ENCODE measurements around the gene LMX1B.

LMX1B gene

GRCh38 chr9:126623667-126624478 is 10.1 kb downstream of the LMX1B start:
- Histone ChIP-seq H3K9me3 (ENCODE audit: control insufficient read depth in 1 of 2, low read length in 2 of 2) (no peaks in the 10 kb centered on the region), H3K27me3 (ENCODE audit: control insufficient read depth in 1 of 2, insufficient read depth in 2 of 2, low read length in 2 of 2) (peaks cover 84 to 99% of the 10 kb centered on the region in 2 donors), H3K36me3 (ENCODE audit: control insufficient read depth in 1 of 2, insufficient read depth in 2 of 2, low read length in 2 of 2) (no peaks in the 10 kb centered on the region), H3K4me3 (ENCODE audit: low read depth in 1 of 2, low read length in 2 of 2) (no peak overlapping the region), H3K4me1 (ENCODE audit: control insufficient read depth in 1 of 2, insufficient read depth in 2 of 2, low read length in 2 of 2) (peaks cover 0 to 6% of the 10 kb centered on the region in 2 donors), H3K9ac (ENCODE audit: low read depth in 1 of 2, low read length in 2 of 2) (no peak overlapping the region), H3K27ac (ENCODE audit: low read depth, low read length) (no peak overlapping the region)

- Histone ChIP-seq H3K4me3 (ENCODE audit: low read depth in 1 of 2, low read length in 2 of 2) (no peak overlapping the region), H3K9me3 (ENCODE audit: control insufficient read depth in 1 of 2, low read length in 2 of 2) (no peaks in the 10 kb centered on the region), H3K27me3 (ENCODE audit: control insufficient read depth in 1 of 2, insufficient read depth in 2 of 2, low read length in 2 of 2) (peaks cover 84 to 99% of the 10 kb centered on the region in 2 donors), H3K27ac (ENCODE audit: low read depth, low read length) (no peak overlapping the region), H3K4me1 (ENCODE audit: control insufficient read depth in 1 of 2, insufficient read depth in 2 of 2, low read length in 2 of 2) (peaks cover 0 to 6% of the 10 kb centered on the region in 2 donors), H3K9ac (ENCODE audit: low read depth in 1 of 2, low read length in 2 of 2) (no peak overlapping the region), H3K36me3 (ENCODE audit: control insufficient read depth in 1 of 2, insufficient read depth in 2 of 2, low read length in 2 of 2) (no peaks in the 10 kb centered on the region)
Observed at GRCh38 chr9:126624479-126624826, 10.7 kb downstream of the LMX1B start.

- no peaks in the 10 kb centered on the region for H3K9me3 ChIP-seq (ENCODE audit: control insufficient read depth in 1 of 2, low read length in 2 of 2)
- H3K27me3 ChIP-seq (ENCODE audit: control insufficient read depth in 1 of 2, insufficient read depth in 2 of 2, low read length in 2 of 2), result peaks cover 82 to 97% of the 10 kb centered on the region in 2 donors
- no peak overlapping the region for H3K9ac ChIP-seq (ENCODE audit: low read depth in 1 of 2, low read length in 2 of 2)
- H3K27ac ChIP-seq (ENCODE audit: low read depth, low read length), result no peak overlapping the region
- no peaks in the 10 kb centered on the region for H3K36me3 ChIP-seq (ENCODE audit: control insufficient read depth in 1 of 2, insufficient read depth in 2 of 2, low read length in 2 of 2)
- H3K4me1 ChIP-seq (ENCODE audit: control insufficient read depth in 1 of 2, insufficient read depth in 2 of 2, low read length in 2 of 2), result peaks cover 0 to 6% of the 10 kb centered on the region in 2 donors
- H3K4me3 ChIP-seq (ENCODE audit: low read depth in 1 of 2, low read length in 2 of 2), result no peak overlapping the region
Observed at GRCh38 chr9:126624912-126625311, 11.2 kb downstream of the LMX1B start.

DNA sequence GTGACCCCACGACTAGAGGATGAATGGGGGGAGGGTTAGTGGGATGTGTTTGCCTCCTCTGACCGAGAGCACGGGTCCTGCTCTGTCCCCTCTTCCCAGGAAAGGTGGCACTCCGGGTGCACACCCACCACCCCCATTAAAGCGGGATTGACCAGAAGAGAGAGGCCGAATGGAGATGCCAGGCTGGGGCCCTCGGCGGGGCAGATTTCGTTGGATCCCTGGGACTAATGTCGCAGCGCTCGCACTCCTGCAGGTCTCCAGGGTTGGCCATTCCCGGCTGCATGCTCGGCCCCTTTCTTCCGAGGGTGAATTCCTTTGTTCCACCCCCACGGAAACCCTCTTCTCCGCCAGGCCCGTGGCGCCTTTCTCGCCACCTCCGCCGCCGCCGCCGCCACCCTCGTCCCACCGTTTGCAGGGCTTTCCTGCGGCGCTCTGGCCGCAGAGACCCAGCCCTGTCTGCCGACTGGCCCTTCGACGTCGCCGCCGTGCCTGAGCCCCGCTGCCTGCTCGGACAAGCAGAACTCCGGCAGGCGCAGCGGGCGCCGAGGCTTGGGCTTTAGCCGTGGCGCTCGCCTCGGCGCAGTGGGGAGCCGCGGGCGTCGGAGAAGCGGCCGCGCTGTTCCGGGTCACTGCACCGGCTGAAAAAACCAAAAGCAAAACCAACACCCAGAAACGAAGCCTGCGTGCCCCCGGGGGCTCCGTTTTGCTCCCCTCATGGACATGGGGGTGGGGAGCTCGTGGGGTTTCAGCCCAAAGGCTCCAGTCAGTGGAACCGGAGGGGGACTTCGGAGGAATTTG is 11.8 kb downstream of the LMX1B start:
- Histone ChIP-seq H3K27me3 (ENCODE audit: control insufficient read depth in 1 of 2, insufficient read depth in 2 of 2, low read length in 2 of 2) (peaks cover 81 to 97% of the 10 kb centered on the region in 2 donors), H3K4me1 (ENCODE audit: control insufficient read depth in 1 of 2, insufficient read depth in 2 of 2, low read length in 2 of 2) (peaks cover 0 to 6% of the 10 kb centered on the region in 2 donors), H3K36me3 (ENCODE audit: control insufficient read depth in 1 of 2, insufficient read depth in 2 of 2, low read length in 2 of 2) (no peaks in the 10 kb centered on the region), H3K9ac (ENCODE audit: low read depth in 1 of 2, low read length in 2 of 2) (no peak overlapping the region), H3K4me3 (ENCODE audit: low read depth in 1 of 2, low read length in 2 of 2) (peak overlapping the region; percentile 36 to 55), H3K9me3 (ENCODE audit: control insufficient read depth in 1 of 2, low read length in 2 of 2) (no peaks in the 10 kb centered on the region), H3K27ac (ENCODE audit: low read depth, low read length) (no peak overlapping the region)

DNA sequence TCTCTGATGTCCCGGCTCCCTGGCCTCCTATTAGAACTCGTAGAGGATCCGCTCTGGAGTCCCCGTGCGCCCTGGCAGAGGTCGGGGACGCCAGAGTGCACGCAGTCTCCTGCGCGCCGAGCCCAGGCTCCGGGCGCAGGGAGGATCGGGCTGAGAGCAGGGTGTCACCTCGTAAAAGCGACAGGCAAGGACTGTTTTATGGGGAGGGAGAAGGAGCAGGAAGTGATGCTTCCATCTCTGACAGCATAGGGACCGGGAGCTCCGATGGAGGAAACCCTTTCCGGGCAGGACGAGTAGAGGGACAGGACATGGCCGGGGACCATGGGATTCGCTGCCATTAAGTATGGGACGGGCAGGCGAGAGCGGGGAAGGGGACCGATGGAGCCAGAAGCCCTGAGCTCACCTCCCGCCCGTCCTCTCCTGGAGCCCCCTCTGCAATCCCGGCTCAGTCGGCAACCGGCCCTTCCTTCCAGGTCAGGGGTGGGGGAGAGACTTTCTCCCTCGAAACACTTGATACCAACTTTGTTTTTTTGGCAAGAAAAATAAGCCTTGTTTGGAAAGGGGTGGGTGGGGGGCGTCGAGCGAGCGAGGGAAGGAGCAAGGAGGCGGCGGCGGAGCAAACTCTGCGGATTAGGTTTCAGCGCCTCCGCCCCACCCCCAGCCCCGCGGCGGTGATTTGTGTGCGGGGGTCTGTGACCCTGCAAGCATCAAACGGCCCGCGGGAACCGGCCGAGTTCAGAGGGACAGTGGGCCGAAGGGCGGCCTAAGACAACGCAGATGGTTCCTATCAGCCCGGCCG is 12.6 kb downstream of the LMX1B start:
- Histone ChIP-seq H3K4me1 (ENCODE audit: control insufficient read depth in 1 of 2, insufficient read depth in 2 of 2, low read length in 2 of 2) (peaks cover 0 to 6% of the 10 kb centered on the region in 2 donors), H3K36me3 (ENCODE audit: control insufficient read depth in 1 of 2, insufficient read depth in 2 of 2, low read length in 2 of 2) (no peaks in the 10 kb centered on the region), H3K27me3 (ENCODE audit: control insufficient read depth in 1 of 2, insufficient read depth in 2 of 2, low read length in 2 of 2) (peaks cover 81 to 95% of the 10 kb centered on the region in 2 donors), H3K4me3 (ENCODE audit: low read depth in 1 of 2, low read length in 2 of 2) (peak overlapping the region; percentile 36 to 55), H3K9me3 (ENCODE audit: control insufficient read depth in 1 of 2, low read length in 2 of 2) (no peaks in the 10 kb centered on the region), H3K9ac (ENCODE audit: low read depth in 1 of 2, low read length in 2 of 2) (no peak overlapping the region), H3K27ac (ENCODE audit: low read depth, low read length) (no peak overlapping the region)

- Histone ChIP-seq H3K27me3 (ENCODE audit: control insufficient read depth in 1 of 2, insufficient read depth in 2 of 2, low read length in 2 of 2) (peaks cover 80 to 92% of the 10 kb centered on the region in 2 donors), H3K9ac (ENCODE audit: low read depth in 1 of 2, low read length in 2 of 2) (no peak overlapping the region), H3K4me3 (ENCODE audit: low read depth in 1 of 2, low read length in 2 of 2) (no peak overlapping the region), H3K36me3 (ENCODE audit: control insufficient read depth in 1 of 2, insufficient read depth in 2 of 2, low read length in 2 of 2) (no peaks in the 10 kb centered on the region), H3K27ac (ENCODE audit: low read depth, low read length) (no peak overlapping the region), H3K9me3 (ENCODE audit: control insufficient read depth in 1 of 2, low read length in 2 of 2) (no peaks in the 10 kb centered on the region), H3K4me1 (ENCODE audit: control insufficient read depth in 1 of 2, insufficient read depth in 2 of 2, low read length in 2 of 2) (peaks cover 0 to 6% of the 10 kb centered on the region in 2 donors)
Observed at GRCh38 chr9:126626926-126627233, 13.2 kb downstream of the LMX1B start.

DNA sequence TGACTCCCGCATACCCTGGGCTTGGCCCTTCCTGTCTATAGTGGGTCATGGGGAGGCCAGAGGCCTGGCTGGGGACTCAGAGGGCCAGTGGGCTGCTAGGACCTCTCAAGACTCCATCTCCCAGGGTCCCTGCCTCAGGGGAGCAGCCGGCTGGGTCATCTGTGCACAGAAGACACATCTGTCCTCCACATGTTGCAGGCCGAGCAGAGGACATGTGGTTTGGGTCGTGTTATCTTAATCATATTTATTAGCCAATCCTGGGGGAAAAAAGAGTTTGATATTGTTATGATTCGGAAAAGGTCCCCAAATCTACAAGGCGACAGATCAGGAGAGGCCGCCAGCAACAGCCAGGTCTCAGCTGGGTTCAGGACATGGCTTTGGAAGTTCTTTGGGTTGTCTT is 14.4 kb downstream of the LMX1B start:
- Histone ChIP-seq H3K4me1 (ENCODE audit: control insufficient read depth in 1 of 2, insufficient read depth in 2 of 2, low read length in 2 of 2) (peaks cover 0 to 6% of the 10 kb centered on the region in 2 donors), H3K9me3 (ENCODE audit: control insufficient read depth in 1 of 2, low read length in 2 of 2) (no peaks in the 10 kb centered on the region), H3K27me3 (ENCODE audit: control insufficient read depth in 1 of 2, insufficient read depth in 2 of 2, low read length in 2 of 2) (peaks cover 71 to 92% of the 10 kb centered on the region in 2 donors), H3K36me3 (ENCODE audit: control insufficient read depth in 1 of 2, insufficient read depth in 2 of 2, low read length in 2 of 2) (no peaks in the 10 kb centered on the region), H3K9ac (ENCODE audit: low read depth in 1 of 2, low read length in 2 of 2) (no peak overlapping the region), H3K27ac (ENCODE audit: low read depth, low read length) (no peak overlapping the region), H3K4me3 (ENCODE audit: low read depth in 1 of 2, low read length in 2 of 2) (no peak overlapping the region)

GRCh38 chr9:126628969-126629674 is 15.4 kb downstream of the LMX1B start:
- H3K4me1 ChIP-seq (ENCODE audit: control insufficient read depth in 1 of 2, insufficient read depth in 2 of 2, low read length in 2 of 2), result peaks cover 0 to 6% of the 10 kb centered on the region in 2 donors
- H3K9ac ChIP-seq (ENCODE audit: low read depth in 1 of 2, low read length in 2 of 2), result no peak overlapping the region
- no peaks in the 10 kb centered on the region for H3K36me3 ChIP-seq (ENCODE audit: control insufficient read depth in 1 of 2, insufficient read depth in 2 of 2, low read length in 2 of 2)
- no peaks in the 10 kb centered on the region for H3K9me3 ChIP-seq (ENCODE audit: control insufficient read depth in 1 of 2, low read length in 2 of 2)
- H3K4me3 ChIP-seq (ENCODE audit: low read depth in 1 of 2, low read length in 2 of 2), result no peak overlapping the region
- H3K27me3 ChIP-seq (ENCODE audit: control insufficient read depth in 1 of 2, insufficient read depth in 2 of 2, low read length in 2 of 2), result peaks cover 71 to 91% of the 10 kb centered on the region in 2 donors
- no peak overlapping the region for H3K27ac ChIP-seq (ENCODE audit: low read depth, low read length)

GRCh38 chr9:126630458-126631237 is 16.9 kb downstream of the LMX1B start:
- no peak overlapping the region for H3K9ac ChIP-seq (ENCODE audit: low read depth in 1 of 2, low read length in 2 of 2)
- H3K9me3 ChIP-seq (ENCODE audit: control insufficient read depth in 1 of 2, low read length in 2 of 2), result no peaks in the 10 kb centered on the region
- H3K36me3 ChIP-seq (ENCODE audit: control insufficient read depth in 1 of 2, insufficient read depth in 2 of 2, low read length in 2 of 2), result no peaks in the 10 kb centered on the region
- peaks cover 68 to 80% of the 10 kb centered on the region in 2 donors for H3K27me3 ChIP-seq (ENCODE audit: control insufficient read depth in 1 of 2, insufficient read depth in 2 of 2, low read length in 2 of 2)
- no peak overlapping the region for H3K27ac ChIP-seq (ENCODE audit: low read depth, low read length)
- H3K4me1 ChIP-seq (ENCODE audit: control insufficient read depth in 1 of 2, insufficient read depth in 2 of 2, low read length in 2 of 2), result peaks cover 0 to 6% of the 10 kb centered on the region in 2 donors
- no peak overlapping the region for H3K4me3 ChIP-seq (ENCODE audit: low read depth in 1 of 2, low read length in 2 of 2)
